ENCODE results near the gene CDK14. TPM values are rescaled to one million over a fixed set of nuclear protein-coding genes. Genes with fewer than 3 reads are reported as not detected.

The CDK14 gene
- total and polyA plus RNA-seq, 2 of the 8 experiments (the other 6 are each of a cell fraction or from before 2014, with no cell fraction given): 5.5 to 47.3 TPM

DNA sequence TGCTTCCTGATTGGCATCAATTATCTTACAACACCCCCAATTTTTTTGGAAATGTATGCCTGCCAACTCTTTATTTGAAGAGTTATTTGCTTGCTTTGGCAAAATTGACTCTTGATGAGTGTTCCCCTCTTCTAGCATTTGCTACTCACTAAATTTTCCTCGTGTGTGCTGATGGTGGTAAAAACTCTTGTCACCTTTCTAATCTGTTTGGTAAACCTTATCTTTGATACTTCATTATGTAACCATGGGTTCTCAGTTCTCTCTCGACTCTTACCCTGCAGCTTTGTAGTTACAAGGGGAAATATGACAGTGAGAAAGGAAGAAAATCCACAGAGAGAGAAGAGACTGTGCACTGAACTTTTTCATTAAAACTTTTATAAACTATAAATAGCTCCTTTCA, 102.5 kb downstream of the CDK14 start:
- Histone ChIP-seq H3K18ac (ENCODE audit: extremely low read depth, low read length) (no peak overlapping the region), H3K23ac (ENCODE audit: insufficient read length) (no peak overlapping the region), H3K4ac (replicated peaks; ENCODE audit: insufficient read length, low read depth, low read length) (no peak overlapping the region), H3K36me3 (ENCODE audit: control insufficient read depth in 2 of 4, insufficient read depth in 4 of 4, low read length in 3 of 4) (no peaks in the 10 kb centered on the region), H2BK20ac (ENCODE audit: low read length) (no peak overlapping the region), H4K8ac (ENCODE audit: extremely low read depth, insufficient read depth, low read length) (no peak overlapping the region), H2BK12ac (ENCODE audit: low read depth, low read length) (no peak overlapping the region), H4K20me1 (replicated peaks in 1 of 2; ENCODE audit: control insufficient read depth in 1 of 2, insufficient read depth in 2 of 2, low read length in 2 of 2) (no peaks in the 10 kb centered on the region), H2BK15ac (ENCODE audit: low read length) (no peak overlapping the region), H3K9me3 (ENCODE audit: insufficient read depth in 2 of 2, low read depth in 1 of 2, low read length in 1 of 2) (no peaks in the 10 kb centered on the region), H2AK5ac (ENCODE audit: low read depth, low read length) (no peak overlapping the region), H3K14ac (ENCODE audit: insufficient read length) (no peak overlapping the region), H3K27me3 (replicated peaks in 1 of 4; ENCODE audit: control insufficient read depth in 3 of 4, extremely low read depth in 1 of 4, insufficient read depth in 3 of 4, low read length in 3 of 4) (no peaks in the 10 kb centered on the region), H2AFZ (ENCODE audit: low read length) (no peak overlapping the region), H3K9ac (replicated peaks in 1 of 4; ENCODE audit: extremely low read depth in 1 of 4, low read depth in 3 of 4, low read length in 3 of 4) (no peak overlapping the region), H3K4me3 (ENCODE audit: extremely low read depth in 1 of 4, insufficient read depth in 2 of 4, low read depth in 3 of 4, low read length in 4 of 4) (no peak overlapping the region), H3K4me2 (ENCODE audit: insufficient read depth in 1 of 2, low read depth in 2 of 2, low read length in 2 of 2) (no peak overlapping the region), H2BK120ac (replicated peaks; ENCODE audit: low read depth, low read length) (no peak overlapping the region), H3K56ac (replicated peaks; ENCODE audit: insufficient read length, low read depth, low read length) (no peak overlapping the region), H4K5ac (ENCODE audit: insufficient read length, low read depth, low read length) (no peak overlapping the region), H3K23me2 (ENCODE audit: low read depth, low read length) (no peaks in the 10 kb centered on the region; the same call in 1 of the 2 replicates), H3K4me1 (replicated peaks in 1 of 4; ENCODE audit: control insufficient read depth in 3 of 4, insufficient read depth in 4 of 4, low read length in 3 of 4) (peaks cover 0 to 6% (median 1%) of the 10 kb centered on the region in 4 experiments; a peak in 2 of 7 replicates), H2BK5ac (ENCODE audit: low read depth, low read length) (no peak overlapping the region), H3K27ac (ENCODE audit: low read depth, low read length) (no peak overlapping the region), H3K79me1 (ENCODE audit: low read depth, low read length) (no peaks in the 10 kb centered on the region), H4K91ac (replicated peaks; ENCODE audit: insufficient read length, low read length) (no peak overlapping the region), H3K79me2 (ENCODE audit: control insufficient read depth in 1 of 2, insufficient read depth in 2 of 2, low read length in 2 of 2) (no peaks in the 10 kb centered on the region)
- WGBS, 2 experiments (ENCODE audit: extremely low coverage in 1 of 2, insufficient coverage in 1 of 2, insufficient read length in 1 of 2, insufficient replicate concordance in 2 of 2, low coverage in 1 of 2, low lambda C conversion rate in 2 of 2, missing lambda C conversion rate in 1 of 2): 87% methylated on average over 2 of the region's 2 CpGs; no CpG with 5 or more reads in 1 of the 2 experiments
- ChIA-PET CTCF (ENCODE audit: partially characterized antibody) (interaction anchor here (0.7 to 1.8 kb wide), 5 partner anchors 10 to 336 kb away, joined by 3 to 15 read pairs (median 4); no protein-coding TSS in a partner anchor), POLR2A (ENCODE audit: partially characterized antibody) (interaction anchor here (1.7 kb wide), 1 partner anchor 16 kb away, joined by 3 read pairs; no protein-coding TSS in a partner anchor)
- no peak for FAIRE-seq
- DNase-seq (ENCODE audit: low read depth in 1 of 2, low spot score in 2 of 2): no peak
- TF ChIP-seq CTCF (IDR thresholded peaks at IDR 0.05; ENCODE audit: control extremely low read depth in 1 of 3, insufficient read depth in 1 of 3, low read depth in 1 of 3, low read length in 3 of 3): no peak
- no peak for TF ChIP-seq SRF (IDR thresholded peaks at IDR 0.05; ENCODE audit: low read depth, low read length)
- no peak for TF ChIP-seq CREB1 (IDR thresholded peaks at IDR 0.05)
- no peak for TF ChIP-seq SP1 (IDR thresholded peaks at IDR 0.05; ENCODE audit: low read depth, low read length)
- no peak for TF ChIP-seq YY1 (IDR thresholded peaks at IDR 0.05; ENCODE audit: low read depth, low read length)
